CD4-positive, alpha-beta T cell treated with Interleukin-10 for 1 hour (primary cell): Measurements from ENCODE around the gene VWA5A.

Experiments used
- DNase-seq: peaks from one replicate; pipeline ENCODE4 v3.0.0-alpha.2; 2020

VWA5A gene

GRCh38 chr11:124114942-124115781 is at the start of gene VWA5A:
Gene VWA5A (plus strand): TSS chr11:124115450. CDS start chr11:124117512, 2,062 bp downstream.
- peak; percentile 79 for DNase-seq

GRCh38 chr11:124068601-124069110 is 46.6 kb upstream of the VWA5A start:
- DNase-seq = no peak

- peak; percentile 25 for DNase-seq
Measured at GRCh38 chr11:124069429-124070401, 45.5 kb upstream of the VWA5A start.

- peak; percentile 61 for DNase-seq
Measured at GRCh38 chr11:124070915-124071622, 44.2 kb upstream of the VWA5A start.

- no peak for DNase-seq
Measured at GRCh38 chr11:124071623-124071948, 43.7 kb upstream of the VWA5A start.

DNA sequence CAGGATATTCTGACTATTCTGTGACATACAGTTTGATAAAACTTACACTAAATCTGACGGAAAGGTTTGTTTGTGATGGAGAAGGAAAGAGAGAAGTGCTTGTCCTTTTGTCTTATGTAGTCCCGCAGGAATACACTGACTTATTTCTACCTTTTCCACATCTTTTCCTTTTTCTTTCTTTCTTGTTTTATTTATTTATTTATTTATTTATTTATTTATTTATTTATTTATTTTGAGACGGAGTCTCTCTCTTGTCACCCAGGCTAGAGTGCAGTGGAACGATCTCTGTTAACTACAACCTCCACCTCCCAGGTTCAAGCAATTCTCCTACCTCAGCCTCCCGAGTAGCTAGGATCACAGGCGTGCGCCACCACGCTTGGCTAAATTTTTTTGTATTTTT is 43.1 kb upstream of the VWA5A start:
- DNase-seq = no peak

GRCh38 chr11:124074554-124074953 is 40.7 kb upstream of the VWA5A start:
- DNase-seq = no peak

GRCh38 chr11:124075492-124075840 is 39.8 kb upstream of the VWA5A start:
- DNase-seq = no peak

DNA sequence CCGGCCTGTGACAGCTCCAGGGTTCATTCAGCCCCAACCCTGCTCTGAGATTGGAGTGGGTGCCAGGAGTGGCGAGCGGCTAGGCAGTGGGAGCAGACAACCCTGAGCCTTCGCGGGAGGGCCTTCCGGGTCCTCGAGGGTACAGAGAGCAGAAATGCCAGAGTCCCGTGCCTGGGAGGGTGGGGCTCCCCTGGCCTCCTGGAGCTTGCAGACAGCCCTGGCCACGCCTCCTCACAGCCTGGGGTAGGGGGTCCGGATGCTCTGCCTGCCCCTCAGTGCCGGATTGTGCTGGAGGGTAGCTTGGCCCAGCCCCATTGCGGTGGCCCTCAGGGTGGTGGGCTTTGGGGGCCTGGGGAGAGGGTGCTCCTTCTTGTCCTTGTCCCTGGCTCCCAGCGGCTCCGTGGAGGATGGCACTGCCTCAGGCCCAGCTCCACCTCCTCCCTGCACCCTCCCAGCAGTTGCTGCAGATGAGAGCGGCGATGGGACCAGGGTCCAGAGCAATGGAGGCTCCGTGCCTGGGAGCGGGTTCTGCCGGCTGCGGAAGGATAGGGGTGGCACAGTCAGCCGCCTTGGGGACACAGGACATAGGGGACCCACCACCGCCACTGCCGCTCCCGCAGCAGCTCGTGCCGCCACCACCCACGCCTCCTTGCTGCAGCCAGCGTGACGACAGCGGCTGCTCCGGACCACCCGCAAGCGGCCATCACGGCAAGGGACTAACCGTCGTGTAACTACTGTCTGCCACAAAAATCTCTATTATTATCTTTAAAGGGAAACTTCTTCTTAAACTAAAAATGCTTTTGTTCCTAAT is 39.2 kb upstream of the VWA5A start:
- no peak for DNase-seq

GRCh38 chr11:124077266-124077665 is 38.0 kb upstream of the VWA5A start:
- no peak for DNase-seq

DNA sequence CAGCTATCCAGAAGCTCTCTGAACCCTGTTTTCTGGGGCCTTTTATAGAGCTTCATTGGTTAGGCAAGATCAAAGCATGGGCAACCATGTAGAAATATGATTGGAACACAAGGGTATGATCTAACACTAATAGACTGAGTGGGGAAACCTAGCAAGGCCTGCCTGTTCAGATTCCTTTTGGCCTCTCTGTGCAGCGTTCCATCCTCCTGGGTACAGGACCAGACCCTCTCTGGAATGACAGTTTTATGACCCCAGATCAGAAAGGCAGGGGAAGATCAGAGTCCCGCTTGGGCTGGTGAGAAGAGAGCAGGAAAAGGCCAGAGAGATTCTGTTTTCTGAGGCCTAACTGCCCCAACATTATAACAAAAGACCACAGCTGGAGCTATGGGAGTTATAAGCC is 36.7 kb upstream of the VWA5A start:
- no peak for DNase-seq

GRCh38 chr11:124079631-124080326 is 35.5 kb upstream of the VWA5A start:
- DNase-seq = no peak

DNA sequence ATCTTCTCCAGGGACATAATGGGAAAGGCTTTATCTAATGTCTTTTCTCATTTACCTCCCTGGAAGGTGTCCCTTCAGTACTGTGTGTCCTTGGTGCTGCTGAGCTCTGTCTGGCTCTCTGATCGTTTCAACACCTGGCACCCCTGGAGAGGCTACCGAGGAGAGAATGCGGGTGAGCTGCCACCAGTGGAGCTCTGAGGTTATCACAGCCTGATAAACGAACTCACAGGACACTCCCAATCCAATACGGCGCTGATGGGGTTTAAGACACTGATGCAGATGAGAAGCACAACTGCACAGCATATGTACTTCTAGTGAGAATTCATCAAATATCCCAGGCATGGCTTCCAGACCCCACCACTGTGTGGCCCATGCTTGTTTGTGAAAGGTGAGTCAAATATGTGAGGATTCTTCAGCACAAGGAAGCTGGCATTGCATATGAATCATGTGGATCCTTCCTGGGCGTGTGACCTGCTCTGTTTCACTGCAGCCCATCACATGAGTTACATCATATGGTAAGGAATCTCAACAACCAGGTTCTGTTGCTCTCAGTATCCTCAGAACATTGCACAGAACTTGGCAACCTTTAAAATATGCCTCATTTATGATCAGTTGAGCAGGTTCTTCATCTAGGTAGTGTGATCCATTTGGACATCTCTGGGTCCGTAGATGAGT is 34.8 kb upstream of the VWA5A start:
- no peak for DNase-seq

DNA sequence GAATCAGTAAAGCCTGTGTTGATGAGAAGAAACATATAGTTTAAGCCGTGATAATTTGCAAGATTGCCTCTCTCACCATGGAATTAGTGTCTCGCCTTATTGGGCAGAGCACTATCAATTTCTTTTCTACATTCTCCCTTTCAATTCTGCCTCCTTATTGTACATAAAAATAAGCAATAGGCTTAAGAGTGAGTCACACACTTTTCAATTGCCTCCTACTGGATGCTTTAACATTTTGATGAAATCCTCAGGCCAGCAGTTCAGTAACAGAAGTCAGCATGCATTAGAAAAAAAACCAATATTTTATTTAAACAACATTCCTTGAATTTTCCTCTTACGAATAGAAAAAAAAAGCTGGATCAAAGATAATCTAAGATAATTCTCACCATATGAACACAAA is 33.8 kb upstream of the VWA5A start:
- DNase-seq = no peak

- DNase-seq = no peak
Measured at GRCh38 chr11:124082371-124082770, 32.9 kb upstream of the VWA5A start.

DNA sequence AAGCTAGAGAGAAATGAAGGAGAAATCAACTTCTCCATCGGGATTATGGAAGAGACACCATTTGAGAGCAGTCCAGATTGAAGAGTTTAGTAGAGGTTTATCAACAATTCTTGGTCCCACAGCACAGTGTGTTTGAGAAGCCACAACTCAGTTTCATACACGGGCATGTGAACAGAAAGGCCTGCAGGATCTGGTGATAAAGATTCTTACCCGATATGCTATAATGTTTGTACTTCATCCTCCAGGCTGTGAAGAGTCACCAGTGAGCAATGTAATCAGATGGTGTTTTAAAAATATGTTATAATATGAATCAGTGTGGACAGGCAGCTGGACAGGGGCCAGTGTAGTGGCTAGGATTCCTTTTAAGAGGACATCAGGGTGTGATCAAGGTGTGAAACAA is 29.7 kb upstream of the VWA5A start:
- DNase-seq = no peak

- DNase-seq = no peak
Measured at GRCh38 chr11:124085997-124086846, 29.0 kb upstream of the VWA5A start.

DNA sequence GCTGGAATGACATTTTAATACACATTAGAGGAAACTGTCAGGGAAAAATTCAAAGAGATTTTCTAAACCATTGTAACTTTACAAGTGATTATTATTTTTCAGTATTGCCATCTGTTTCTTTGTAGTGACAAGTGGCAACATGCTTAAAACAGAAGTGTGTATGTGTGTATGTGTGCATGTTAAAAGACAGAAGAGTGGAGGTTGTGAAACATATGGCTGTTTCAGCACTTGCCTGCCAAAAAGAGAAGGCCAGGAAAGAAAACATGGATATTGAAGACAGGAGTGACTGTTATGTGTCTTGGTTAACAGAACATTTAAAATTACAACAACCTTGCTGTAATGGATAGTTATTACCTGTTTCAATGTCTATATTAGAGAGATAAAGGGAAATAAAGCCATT is 24.3 kb upstream of the VWA5A start:
- no peak for DNase-seq

GRCh38 chr11:124093330-124093729 is 21.9 kb upstream of the VWA5A start:
- no peak for DNase-seq

DNA sequence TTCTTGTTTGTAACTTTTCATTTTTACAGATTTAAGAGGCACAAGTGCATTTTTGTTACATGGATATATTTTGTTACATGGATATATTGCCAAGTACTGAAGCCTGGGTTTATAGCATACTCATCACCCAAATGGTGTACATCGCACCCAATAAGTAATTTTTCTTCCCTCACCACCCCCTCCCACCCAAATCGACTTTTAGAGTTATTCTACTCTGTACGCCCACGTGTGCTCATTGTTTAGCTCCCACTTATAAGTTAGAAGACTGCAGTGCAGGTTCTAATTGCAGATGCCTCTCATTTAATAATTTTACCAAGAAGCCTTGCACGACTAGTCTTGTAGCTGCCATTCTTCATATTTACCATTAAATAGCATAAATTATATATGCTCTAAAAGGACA is 20.5 kb upstream of the VWA5A start:
- DNase-seq = no peak
